Right kidney (tissue), 1 donor: ENCODE measurements around the gene PTK7.
A peak's percentile ranks its signal among the peaks of the same experiment; 100 is the strongest.
"Not testable (repeated sequence)": the region's sequence is repeated elsewhere in the genome, so short reads cannot be mapped to it uniquely, and the experiment has no call there.

Experiments
- DNase-seq: peaks from one replicate; pipeline ENCODE4 v3.0.0-alpha.2; 2016

Gene PTK7

DNA sequence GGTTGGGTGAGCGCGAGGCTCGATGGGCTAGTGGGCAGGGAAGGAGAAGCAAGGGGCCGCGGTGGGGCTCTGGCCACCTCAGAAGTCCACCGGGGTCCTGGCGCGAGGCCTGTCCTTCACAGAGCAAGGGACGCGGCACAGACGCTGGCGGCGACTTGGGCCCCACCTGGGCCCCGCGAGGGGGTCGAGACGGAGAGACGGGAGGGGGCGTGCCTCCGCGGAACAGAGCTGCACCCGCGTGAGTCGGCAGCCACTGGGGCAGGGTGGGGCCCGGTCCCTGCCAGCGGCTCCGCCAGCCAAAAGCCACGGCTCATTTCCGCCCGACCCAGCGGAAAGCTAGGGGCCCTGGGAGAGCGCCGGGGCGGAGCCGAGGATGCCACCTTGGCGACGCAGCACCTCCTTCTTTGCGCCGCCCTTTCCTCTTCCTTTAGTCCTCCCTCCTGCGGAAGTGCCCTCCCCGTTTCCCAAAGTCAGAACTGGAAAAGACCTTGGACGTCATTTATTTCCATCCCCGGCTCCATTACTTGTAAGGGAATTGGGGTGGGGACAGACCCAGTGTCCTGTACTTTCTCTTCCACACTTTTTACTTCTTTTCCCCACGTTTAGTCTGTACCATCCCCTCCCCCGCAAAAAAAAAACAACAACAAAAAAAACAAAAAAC lies 22.4 kb upstream of the PTK7 start, which contains the start of gene CUL7:
CUL7 (minus strand) TSS at position 307 of the 661 bp plus-strand sequence. CDS start 1,063 bp downstream, outside the sequence.
- DNase-seq = peak; percentile 93

DNA sequence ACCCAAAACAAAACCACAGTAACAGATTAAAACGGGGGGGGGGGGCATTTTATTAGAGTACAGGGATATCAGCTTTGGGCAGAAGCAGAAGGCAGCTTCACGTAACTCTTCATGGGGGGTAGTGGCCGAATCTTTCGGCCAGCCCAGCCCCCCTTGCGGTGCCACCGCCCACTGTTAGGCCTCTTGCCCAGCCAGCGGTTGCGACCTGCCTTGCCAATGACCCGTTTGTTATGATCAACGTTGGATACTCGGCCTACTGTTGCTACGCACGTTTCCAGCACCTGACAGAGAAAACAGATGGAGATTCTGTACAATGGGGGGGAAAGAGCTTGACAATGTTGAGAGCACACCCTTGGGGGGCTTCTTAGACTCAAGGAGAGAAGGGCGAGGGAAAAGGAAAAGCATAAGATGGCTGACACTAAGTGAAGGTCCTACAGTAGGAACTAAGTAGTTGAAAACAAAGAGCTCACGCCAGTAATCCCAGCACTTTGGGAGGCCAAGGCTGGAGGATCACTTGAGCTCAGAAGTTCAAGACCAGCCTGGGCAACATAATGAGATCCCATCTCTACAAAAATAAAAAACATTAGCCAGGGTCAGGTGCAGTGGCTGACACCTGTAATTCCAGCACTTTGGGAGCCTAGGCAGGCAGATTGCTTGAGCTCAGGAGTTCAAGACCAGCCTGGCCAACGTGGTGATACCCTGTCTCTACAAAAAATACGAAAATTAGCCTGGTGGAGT lies 21.7 kb upstream of the PTK7 start:
- no peak for DNase-seq

- DNase-seq = no peak
These were observed 20.1 kb upstream of the PTK7 start for GRCh38 chr6:43055966-43056365.

- DNase-seq = no peak
These were observed 17.6 kb upstream of the PTK7 start for GRCh38 chr6:43058531-43058930.

GRCh38 chr6:43059168-43060033 lies 16.7 kb upstream of the PTK7 start, which contains the start of the genes KLC4 and MRPL2:
KLC4 (plus strand) TSS chr6:43059631; CDS start chr6:43061336, 1,705 bp downstream.
MRPL2 (minus strand) TSS chr6:43059434; CDS start chr6:43059381, 53 bp downstream.
- DNase-seq = peak; percentile 94

DNA sequence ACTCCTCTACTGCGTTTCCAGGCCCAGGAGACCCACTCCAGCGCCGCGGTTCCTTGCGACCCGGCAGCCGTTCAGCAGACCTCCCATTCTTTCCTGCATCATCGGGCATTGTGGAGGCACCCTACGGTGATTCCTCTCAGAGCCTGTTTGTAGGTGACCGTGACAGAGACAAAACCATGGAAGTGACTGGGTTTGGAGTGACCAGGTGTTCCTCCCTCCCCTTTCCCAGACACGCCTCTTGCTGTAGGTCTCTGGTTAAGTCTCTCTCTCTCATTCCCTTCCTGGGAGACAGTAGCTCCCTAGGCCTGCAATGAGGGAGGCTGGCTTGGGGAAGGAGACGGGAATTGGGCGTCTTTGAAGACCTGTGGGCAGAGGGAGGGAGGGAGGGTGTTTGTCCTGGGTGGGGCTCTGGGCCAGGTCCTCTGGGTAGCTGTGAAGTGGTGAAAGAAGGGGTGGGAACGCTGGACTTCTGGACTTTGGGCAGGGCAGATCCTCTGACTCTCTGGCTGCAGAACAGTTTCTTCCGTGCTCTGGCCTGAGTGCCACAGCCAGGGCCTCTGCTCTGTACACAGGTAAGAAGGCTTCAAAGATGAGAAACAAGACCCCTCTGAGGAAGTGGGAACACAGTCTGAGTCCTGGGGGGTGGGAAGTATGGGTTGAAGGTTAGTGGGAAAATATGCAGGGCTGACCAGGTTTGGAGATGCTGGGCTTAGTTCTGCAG lies 15.9 kb upstream of the PTK7 start:
- DNase-seq = no peak

GRCh38 chr6:43060755-43061633 lies 15.1 kb upstream of the PTK7 start:
- DNase-seq = no peak

DNA sequence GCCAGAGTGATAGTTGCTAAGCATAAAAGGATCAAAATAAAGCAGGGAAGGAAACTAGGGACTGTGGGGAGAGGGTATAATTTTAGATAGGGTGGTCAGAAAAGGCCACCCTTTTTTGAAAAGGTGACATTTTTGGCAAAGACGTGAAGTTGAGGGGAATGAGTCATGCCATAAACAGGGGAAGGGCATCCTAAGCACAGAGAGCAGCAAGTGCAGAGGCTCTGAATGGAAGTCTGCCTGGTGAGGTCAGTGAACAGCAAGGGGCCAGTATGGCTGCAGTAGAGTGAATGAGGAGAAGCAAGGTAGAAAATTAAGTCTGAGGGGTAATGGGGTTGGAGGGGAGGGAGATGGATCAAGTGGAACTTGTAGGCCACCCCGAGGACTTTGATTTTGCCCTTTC lies 14.3 kb upstream of the PTK7 start:
- DNase-seq = no peak

DNA sequence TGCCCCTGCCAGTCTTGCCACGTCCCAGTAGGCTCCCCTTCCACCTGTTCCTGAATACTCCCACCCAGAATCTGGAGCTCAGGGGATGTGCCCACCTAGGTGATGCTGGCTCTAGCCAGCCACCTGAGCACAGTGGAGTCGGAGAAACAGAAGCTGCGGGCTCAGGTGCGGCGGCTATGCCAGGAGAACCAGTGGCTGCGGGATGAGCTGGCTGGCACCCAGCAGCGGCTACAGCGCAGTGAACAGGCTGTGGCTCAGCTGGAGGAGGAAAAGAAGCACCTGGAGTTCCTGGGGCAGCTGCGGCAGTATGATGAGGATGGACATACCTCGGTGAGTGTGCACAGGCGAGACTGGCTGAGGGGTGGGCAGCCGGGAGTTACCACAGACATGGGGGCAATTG lies 13.3 kb upstream of the PTK7 start:
- DNase-seq = no peak

- peak; percentile 46 for DNase-seq
These were observed 6.0 kb upstream of the PTK7 start for GRCh38 chr6:43070028-43070632.

- peak; percentile 76 for DNase-seq
These were observed 1.1 kb upstream of the PTK7 start for GRCh38 chr6:43074847-43075669.

DNA sequence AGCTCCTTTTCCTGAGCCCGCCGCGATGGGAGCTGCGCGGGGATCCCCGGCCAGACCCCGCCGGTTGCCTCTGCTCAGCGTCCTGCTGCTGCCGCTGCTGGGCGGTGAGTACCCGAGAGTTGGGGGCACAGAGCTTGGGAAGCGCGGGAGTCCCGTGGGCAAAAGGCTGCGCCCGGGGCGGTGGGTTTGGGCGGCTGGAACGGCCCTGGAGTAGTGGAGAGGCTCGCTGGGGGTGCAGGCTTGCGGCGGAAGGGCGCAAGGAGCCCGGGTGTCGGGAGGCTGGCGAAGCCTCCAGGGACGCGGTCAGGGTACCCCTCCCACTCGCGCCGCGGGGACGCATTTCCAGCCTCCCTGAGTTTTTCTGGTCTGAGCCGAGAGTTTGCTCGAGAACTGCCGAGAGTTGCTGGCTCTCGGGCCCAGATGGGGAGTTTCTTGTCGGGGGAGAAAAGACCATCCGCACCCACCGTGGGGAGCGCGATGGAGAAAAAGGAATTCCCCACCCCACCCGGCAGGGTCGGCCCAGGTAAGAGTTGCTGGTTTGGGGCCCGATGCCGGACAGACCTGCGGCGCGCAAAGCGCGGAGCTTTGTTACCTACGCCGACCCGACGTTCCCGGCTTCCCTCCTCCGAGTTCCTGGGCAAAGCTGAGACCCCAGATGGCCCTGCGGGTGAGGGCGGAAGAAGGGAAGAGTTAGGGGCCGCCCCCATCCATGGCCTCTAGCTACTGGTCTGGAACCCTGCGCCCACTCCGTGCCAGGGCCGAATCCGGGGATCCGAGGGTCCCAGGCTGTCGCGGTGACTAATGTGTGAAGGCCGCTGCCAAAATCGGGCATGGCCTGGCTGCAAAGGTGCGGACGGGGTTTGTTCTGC lies 584 bp downstream of the PTK7 start:
- peak; percentile 87 for DNase-seq

DNA sequence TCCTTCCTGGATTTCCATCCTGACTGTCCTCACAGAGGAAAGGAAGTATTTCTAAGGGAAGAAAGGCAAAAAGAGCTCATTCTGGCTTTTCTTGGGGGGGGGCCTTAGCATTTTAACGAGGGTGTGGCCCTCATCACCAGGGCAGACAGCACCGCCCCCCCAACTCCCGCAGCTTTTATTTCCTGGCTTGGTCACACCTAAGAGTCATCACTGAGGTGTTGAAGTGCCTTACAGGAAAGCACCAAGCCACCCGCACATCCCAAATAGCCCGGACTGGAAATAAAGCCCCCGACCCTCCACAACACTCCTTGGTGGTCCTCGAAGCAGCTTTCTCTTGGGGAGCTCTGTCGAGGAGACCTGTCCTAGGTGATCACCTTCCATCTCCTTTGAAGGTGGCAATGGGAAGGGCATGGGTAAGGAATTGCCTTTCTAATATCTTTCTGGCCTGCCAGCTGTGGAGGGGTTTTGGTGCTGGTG lies 1.3 kb downstream of the PTK7 start:
- DNase-seq = peak; percentile 17

DNA sequence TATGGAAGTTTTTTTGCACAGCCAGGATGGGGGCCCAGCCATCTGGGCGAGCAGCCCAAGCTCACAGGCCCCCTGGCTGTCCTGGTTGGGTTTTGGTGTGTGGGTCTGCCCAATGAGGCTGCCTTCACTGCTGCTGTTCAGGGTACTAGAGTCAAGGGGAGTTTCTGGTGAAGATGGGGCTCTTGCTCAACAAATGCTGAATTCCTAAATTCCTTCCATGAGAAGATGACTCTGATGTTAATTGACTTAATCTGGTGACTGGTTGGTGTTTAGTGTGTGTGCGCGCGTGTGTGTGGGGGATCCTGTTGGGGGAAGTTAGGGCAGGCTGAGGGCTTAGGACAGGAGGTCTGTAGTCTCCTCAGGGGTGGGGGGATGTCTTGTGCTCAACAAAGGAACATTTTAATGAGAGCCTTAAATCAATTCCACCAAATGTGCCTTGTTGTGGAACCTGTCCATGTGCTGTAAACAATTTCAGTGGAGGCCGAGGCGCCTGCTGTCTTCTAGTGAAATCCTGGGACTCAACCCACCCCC lies 1.9 kb downstream of the PTK7 start:
- DNase-seq = peak; percentile 42

DNA sequence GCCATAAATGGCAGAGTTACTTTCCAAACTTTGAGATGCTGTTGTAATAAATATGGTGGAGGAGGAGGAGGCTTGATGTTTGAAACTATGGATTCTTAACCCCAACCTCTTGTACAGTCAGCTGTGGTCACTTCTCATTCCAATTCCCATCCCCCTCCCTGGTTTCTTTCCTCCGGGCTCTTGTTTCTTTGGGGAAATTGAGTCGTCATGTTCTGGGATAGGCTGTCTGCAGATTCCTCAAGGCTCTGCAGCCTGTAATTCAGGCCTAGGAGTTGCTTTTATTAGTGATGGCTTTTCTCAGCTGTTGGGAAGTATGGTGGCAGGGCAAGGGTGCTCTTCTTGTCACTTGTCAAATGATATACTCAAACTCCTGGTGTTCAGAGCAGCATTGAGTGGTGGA lies 2.6 kb downstream of the PTK7 start:
- DNase-seq = no peak

DNA sequence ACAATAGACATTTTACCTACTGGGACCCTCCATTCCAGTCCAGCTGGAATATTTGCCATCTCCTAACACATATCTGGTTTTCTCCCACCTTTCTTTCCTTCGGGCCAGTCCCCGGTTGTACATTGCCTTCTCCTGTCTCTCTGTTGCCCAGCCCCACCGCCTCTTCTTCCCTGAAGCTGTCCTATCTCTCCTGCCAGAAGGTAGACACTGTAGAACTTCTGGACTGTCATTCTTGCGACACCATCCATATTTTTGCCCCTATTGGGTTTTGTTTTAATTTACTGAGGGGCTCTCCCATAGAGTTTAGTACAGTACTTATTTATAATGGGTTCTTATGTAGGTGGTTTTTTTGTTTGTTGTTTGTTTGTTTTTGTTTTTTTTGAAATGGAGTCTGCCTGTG lies 4.9 kb downstream of the PTK7 start:
- no peak for DNase-seq

- not testable (repeated sequence) for DNase-seq
These were observed 5.8 kb downstream of the PTK7 start for GRCh38 chr6:43081922-43082321.
